Natural killer cell (primary cell): ENCODE results near the gene MAP3K20. TPM values are rescaled to one million over a fixed set of nuclear protein-coding genes. Genes with fewer than 3 reads are reported as not detected.

ENCODE experiments used
- ATAC-seq, 3 donors: fragments of 150-1000 bp in 2 of 3; fragments of 200-7000 bp in 1 of 3; cut with Tn5 transposase; 1 replicate in 1 of 3; 2 replicates in 2 of 3; pipeline ENCODE4 v1.10.0; 2021; ENCODE audit warnings: mild to moderate bottlenecking in 2 of 3, moderate library complexity in 2 of 3
- DNase-seq, 2 donors: peaks; one replicate each; pipeline versions ENCODE4 v3.0.0 to v3.0.0-alpha.2; 2013 to 2021; ENCODE audit warnings: mixed read lengths in 1 of 2
- H3K27ac ChIP-seq: one replicate; pipeline ENCODE4 v1.5.1; 2013; ENCODE audit warnings: mild to moderate bottlenecking, low read length
- H3K27me3 ChIP-seq: one replicate; pipeline ENCODE4 v1.6.1; 2013; ENCODE audit warnings: low read length; ENCODE audit not compliant: control insufficient read depth, insufficient read depth
- H3K36me3 ChIP-seq: one replicate; pipeline ENCODE4 v1.6.1; 2013; ENCODE audit warnings: low read length; ENCODE audit not compliant: control insufficient read depth, insufficient read depth
- H3K4me1 ChIP-seq: one replicate; pipeline ENCODE4 v1.6.1; 2013; ENCODE audit warnings: low read length; ENCODE audit not compliant: control insufficient read depth, insufficient read depth
- H3K4me3 ChIP-seq: one replicate; pipeline ENCODE4 v1.5.1; 2013; ENCODE audit warnings: low read length
- H3K9me3 ChIP-seq: one replicate; pipeline ENCODE4 v1.6.1; 2013; ENCODE audit warnings: low read length; ENCODE audit not compliant: control insufficient read depth, insufficient read depth
- H3K27ac Mint-ChIP-seq, 2 donors: one replicate each; pipeline ENCODE4 v1.8.0; 2022; ENCODE audit warnings: mild to moderate bottlenecking in 2 of 2, mixed read lengths in 2 of 2, moderate library complexity in 1 of 2
- H3K27me3 Mint-ChIP-seq, 2 donors: one replicate each; pipeline ENCODE4 v1.8.0; 2022; ENCODE audit warnings: low read depth in 2 of 2, mixed read lengths in 2 of 2
- H3K36me3 Mint-ChIP-seq: one replicate; pipeline ENCODE4 v1.8.0; 2022; ENCODE audit warnings: mixed read lengths
- H3K4me1 Mint-ChIP-seq, 2 donors: one replicate each; pipeline ENCODE4 v1.8.0; 2022; ENCODE audit warnings: mixed read lengths in 2 of 2
- H3K4me3 Mint-ChIP-seq: one replicate; pipeline ENCODE4 v1.8.0; 2022; ENCODE audit warnings: mild to moderate bottlenecking, moderate library complexity, mixed read lengths
- H3K9me3 Mint-ChIP-seq, 2 donors: one replicate each; pipeline ENCODE4 v1.8.0; 2022; ENCODE audit warnings: mixed read lengths in 2 of 2
- CTCF ChIP-seq: fragments of 200-600 bp; IDR thresholded peaks from one replicate; pipeline ENCODE4 v1.8.0; 2022; ENCODE audit warnings: antibody characterized with exemption
- WGBS: methylation state at CpG from one replicate; pipeline ENCODE4 v1.1.7; 2013; ENCODE audit warnings: missing lambda C conversion rate; ENCODE audit not compliant: insufficient coverage; 5-methylcytosine and 5-hydroxymethylcytosine counted together
- intact Hi-C: fragments of 100-400 bp; cut with micrococcal nuclease; formaldehyde crosslinking; loops from one replicate; pipeline ENCODE4 v1.14.2; 2022
- total RNA-seq, 4 donors: library from RNA; stranded (reverse); fragments of 120-200 nt in 1 of 4; gene quantifications; one replicate each; pipeline versions ENCODE4 v1.2.3 to v1.2.4, GENCODE V29; 2013 to 2022

MAP3K20 gene
- total RNA-seq, 3 donors from 2014 or later (not counting 1 experiment from before 2014, with no cell fraction given) = 1.6 to 3.0 (median 2.5) TPM

- Histone ChIP-seq H3K27me3 (no peaks in the 10 kb centered on the region), H3K4me1 (no peaks in the 10 kb centered on the region), H3K4me3 (no peak overlapping the region), H3K9me3 (no peaks in the 10 kb centered on the region), H3K27ac (no peak overlapping the region), H3K36me3 (no peaks in the 10 kb centered on the region)
- no peak for DNase-seq
- no peak overlapping the region for H3K27ac Mint-ChIP-seq
- 88% methylated on average over 3 of the region's 3 CpGs for WGBS
- ATAC-seq = no peak
- no peaks in the 10 kb centered on the region for H3K27me3 Mint-ChIP-seq
- no peaks in the 10 kb centered on the region for H3K36me3 Mint-ChIP-seq
- intact Hi-C loops = no loop called here
- no peaks in the 10 kb centered on the region for H3K9me3 Mint-ChIP-seq
- no peaks in the 10 kb centered on the region for H3K4me1 Mint-ChIP-seq
- no peak for TF ChIP-seq CTCF
- H3K4me3 Mint-ChIP-seq = no peak overlapping the region
Measured at GRCh38 chr2:173288561-173288960, 212.9 kb downstream of the MAP3K20 start.

GRCh38 chr2:173290046-173290445 is 214.4 kb downstream of the MAP3K20 start:
- H3K4me3 Mint-ChIP-seq = no peak overlapping the region
- ATAC-seq = no peak

GRCh38 chr2:173290518-173290917 is 214.9 kb downstream of the MAP3K20 start:
- H3K36me3 Mint-ChIP-seq = no peaks in the 10 kb centered on the region
- intact Hi-C loops = no loop called here
- DNase-seq = no peak
- no peak overlapping the region for H3K27ac Mint-ChIP-seq
- H3K4me3 Mint-ChIP-seq = no peak overlapping the region
- H3K27me3 Mint-ChIP-seq = no peaks in the 10 kb centered on the region
- H3K4me1 ChIP-seq = no peaks in the 10 kb centered on the region
- 93% methylated on average over 5 of the region's 6 CpGs for WGBS
- no peaks in the 10 kb centered on the region for H3K36me3 ChIP-seq
- peaks cover 0 to 2% of the 10 kb centered on the region in 2 donors for H3K9me3 Mint-ChIP-seq
- H3K27me3 ChIP-seq = no peaks in the 10 kb centered on the region
- H3K4me3 ChIP-seq = no peak overlapping the region
- no peaks in the 10 kb centered on the region for H3K9me3 ChIP-seq
- no peaks in the 10 kb centered on the region for H3K4me1 Mint-ChIP-seq
- no peak for ATAC-seq
- TF ChIP-seq CTCF = no peak
- no peak overlapping the region for H3K27ac ChIP-seq

More at GRCh38 chr2:173290046-173290445, 214.4 kb downstream of the MAP3K20 start:
- no peaks in the 10 kb centered on the region for H3K27me3 Mint-ChIP-seq
- no peak for DNase-seq
- no peaks in the 10 kb centered on the region for H3K9me3 Mint-ChIP-seq
- H3K36me3 Mint-ChIP-seq = no peaks in the 10 kb centered on the region
- Histone ChIP-seq H3K4me3 (no peak overlapping the region), H3K4me1 (no peaks in the 10 kb centered on the region), H3K27me3 (no peaks in the 10 kb centered on the region), H3K36me3 (no peaks in the 10 kb centered on the region), H3K9me3 (no peaks in the 10 kb centered on the region), H3K27ac (no peak overlapping the region)
- no CpG with 5 or more reads among the region's 2 CpGs for WGBS
- intact Hi-C loops = no loop called here
- H3K4me1 Mint-ChIP-seq = no peaks in the 10 kb centered on the region
- H3K27ac Mint-ChIP-seq = no peak overlapping the region
- no peak for TF ChIP-seq CTCF

- DNase-seq (no peak), ATAC-seq (no peak)
- no peak overlapping the region for H3K4me3 ChIP-seq
- no peak overlapping the region for H3K27ac ChIP-seq
- H3K4me3 Mint-ChIP-seq = no peak overlapping the region
- H3K27me3 ChIP-seq = no peaks in the 10 kb centered on the region
- 93% methylated on average over 3 of the region's 4 CpGs for WGBS
- H3K4me1 ChIP-seq = no peaks in the 10 kb centered on the region
- intact Hi-C loops = no loop called here
- H3K36me3 ChIP-seq = no peaks in the 10 kb centered on the region
- H3K27me3 Mint-ChIP-seq = no peaks in the 10 kb centered on the region
- H3K36me3 Mint-ChIP-seq = no peaks in the 10 kb centered on the region
- H3K27ac Mint-ChIP-seq = no peak overlapping the region
- TF ChIP-seq CTCF = no peak
- H3K4me1 Mint-ChIP-seq = no peaks in the 10 kb centered on the region
- H3K9me3 ChIP-seq = no peaks in the 10 kb centered on the region
- peaks cover 0 to 2% of the 10 kb centered on the region in 2 donors for H3K9me3 Mint-ChIP-seq
Measured at GRCh38 chr2:173291412-173291811, 215.8 kb downstream of the MAP3K20 start.
